NCI-H187 treated with DMSO at 0.1 percent for 48 hours (cell line): ENCODE measurements around the gene KRTAP29-1.

Experiments used
- DNase-seq: peaks from one replicate; lab custom pipeline; 2025; lab: John Stamatoyannopoulos, UW

Gene KRTAP29-1

DNA sequence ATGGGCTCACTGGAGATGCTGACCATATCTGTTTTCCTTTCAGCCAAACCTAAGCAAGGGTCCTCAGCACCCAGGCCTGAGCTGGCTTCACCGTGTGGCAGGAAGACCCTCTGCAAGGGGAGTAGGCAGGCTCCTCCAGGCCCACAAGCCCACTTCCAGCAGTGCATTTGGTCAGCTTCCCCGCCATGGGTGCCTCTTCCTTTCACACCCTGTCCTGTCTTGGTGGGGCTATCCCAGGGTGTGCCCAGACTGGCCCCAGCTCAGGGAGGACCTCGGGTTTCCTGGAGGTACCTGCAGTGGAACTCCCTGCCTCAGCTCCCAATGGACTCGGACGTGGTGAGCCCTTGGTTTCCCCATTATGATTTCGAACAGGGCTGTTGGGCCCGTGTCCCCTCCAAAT, 25.6 kb upstream of the KRTAP29-1 start:
- no peak for DNase-seq

DNA sequence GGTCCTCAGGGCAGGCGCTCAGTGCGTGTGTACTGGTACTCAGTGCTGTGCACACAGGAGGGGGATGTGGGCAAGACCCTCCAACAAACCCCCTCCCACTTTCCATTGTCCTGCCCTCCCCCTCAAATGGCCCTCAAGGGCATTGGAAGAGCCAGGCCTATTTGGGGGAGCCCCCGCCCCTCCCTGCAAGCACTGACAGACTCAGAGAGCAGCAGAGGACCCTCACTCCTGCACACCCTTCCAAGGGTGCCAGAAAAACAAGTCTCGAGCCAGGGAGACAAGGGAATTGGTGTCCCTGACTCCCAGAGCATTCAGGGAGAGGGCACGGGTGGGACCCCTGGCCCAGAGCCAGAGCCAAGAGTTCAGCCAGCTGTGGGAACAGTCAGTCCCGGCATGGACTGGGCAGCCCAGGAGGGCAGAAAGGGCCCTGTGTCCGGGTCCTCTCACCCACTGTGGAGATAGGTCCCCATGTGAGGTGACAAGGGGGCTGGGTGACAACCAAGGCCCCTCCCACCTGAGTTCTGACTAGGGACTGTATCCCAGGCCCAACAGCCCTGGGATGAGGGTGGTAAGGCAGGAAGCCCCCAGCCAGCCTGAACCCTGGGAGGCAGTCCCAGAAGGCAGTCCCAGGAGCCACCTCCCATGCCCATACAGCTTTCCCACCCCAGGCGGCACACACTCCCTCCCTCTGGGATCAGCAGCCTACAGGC, 24.9 kb upstream of the KRTAP29-1 start:
- no peak for DNase-seq

DNA sequence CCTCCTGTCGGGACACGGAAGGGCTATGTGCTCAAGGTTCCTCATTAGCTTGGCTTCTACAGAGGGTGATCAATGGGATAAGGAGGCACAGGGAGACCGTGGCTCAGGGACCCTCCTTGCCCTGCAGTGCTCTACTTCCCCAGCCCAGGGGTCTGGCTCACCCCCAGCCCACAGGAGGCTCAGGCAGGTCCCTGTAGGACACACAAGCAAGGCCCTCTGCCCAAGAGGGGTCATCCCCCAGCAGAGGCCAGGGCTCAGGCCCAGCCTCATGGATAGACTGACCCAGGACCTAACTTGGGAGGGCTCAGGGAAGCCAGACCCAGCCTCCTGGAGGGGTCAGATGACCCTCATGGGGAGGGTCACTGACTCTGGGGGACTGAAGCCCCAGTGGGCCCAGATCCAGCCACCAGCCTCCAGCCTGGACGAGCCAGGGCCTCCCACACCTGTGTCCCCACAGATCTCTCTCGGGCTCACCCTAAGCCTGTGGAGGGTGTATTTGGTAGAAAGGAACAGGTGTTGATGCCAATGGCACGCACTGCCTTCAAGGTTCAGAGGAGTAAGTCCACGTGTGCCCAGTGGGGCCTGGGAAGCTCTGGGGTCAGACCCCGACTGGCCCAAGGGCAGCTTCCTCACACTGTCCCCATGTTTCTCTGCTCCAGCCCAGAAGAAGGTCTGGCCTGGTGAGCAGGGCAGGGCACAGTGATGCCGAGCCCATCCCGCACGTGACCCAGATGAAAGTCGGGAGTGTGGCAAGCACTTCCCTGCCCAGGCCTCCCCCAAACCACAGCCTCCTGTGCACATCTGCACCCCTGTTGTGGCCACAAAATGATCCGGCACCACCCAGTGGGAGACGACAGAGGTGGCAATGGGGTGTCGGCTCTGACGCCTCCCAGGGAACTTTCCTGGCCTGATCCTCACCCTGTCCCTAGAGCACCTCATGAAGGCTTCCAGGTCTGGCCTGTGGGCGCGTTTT, 23.8 kb upstream of the KRTAP29-1 start:
- DNase-seq, result no peak

DNA sequence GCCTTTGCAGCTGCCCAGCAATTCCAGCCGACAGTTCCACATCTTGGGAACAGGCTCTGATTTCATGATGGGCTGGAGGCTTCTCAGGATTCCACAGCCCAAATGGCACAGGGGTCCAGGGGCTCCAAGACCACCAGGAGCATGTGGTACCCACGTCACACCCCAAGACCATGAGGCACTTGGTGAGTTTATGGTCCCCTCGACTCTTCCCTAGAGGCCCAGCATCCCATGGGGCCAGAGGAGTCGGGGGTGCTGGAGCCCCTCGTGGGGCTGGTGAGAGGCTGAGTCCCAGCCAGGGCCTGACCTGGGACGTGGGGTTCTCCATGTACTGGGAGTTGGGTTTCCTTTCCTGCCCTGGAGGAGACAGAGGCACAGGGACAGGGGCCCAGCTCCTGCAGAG, 23.0 kb upstream of the KRTAP29-1 start:
- DNase-seq, result no peak

DNA sequence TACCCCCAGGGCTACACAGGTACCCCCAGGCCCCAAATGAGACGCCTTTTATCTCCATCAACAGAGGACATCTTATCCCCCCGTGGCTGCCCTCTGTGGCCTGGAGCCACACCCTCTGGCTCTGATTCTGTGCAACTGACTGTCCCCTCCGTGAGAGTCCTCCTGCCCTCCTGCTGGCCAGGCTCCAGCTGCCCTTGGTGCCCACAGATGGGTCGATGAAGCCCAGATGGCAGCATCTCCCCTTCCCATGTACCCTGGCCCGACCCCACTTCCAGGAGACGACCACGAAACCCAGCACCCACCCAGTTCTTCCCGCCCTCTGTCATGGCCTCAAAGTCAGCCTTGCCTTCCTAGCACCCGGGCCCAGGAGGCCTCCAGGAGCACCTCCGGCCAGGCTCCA, 22.5 kb upstream of the KRTAP29-1 start:
- no peak for DNase-seq

DNA sequence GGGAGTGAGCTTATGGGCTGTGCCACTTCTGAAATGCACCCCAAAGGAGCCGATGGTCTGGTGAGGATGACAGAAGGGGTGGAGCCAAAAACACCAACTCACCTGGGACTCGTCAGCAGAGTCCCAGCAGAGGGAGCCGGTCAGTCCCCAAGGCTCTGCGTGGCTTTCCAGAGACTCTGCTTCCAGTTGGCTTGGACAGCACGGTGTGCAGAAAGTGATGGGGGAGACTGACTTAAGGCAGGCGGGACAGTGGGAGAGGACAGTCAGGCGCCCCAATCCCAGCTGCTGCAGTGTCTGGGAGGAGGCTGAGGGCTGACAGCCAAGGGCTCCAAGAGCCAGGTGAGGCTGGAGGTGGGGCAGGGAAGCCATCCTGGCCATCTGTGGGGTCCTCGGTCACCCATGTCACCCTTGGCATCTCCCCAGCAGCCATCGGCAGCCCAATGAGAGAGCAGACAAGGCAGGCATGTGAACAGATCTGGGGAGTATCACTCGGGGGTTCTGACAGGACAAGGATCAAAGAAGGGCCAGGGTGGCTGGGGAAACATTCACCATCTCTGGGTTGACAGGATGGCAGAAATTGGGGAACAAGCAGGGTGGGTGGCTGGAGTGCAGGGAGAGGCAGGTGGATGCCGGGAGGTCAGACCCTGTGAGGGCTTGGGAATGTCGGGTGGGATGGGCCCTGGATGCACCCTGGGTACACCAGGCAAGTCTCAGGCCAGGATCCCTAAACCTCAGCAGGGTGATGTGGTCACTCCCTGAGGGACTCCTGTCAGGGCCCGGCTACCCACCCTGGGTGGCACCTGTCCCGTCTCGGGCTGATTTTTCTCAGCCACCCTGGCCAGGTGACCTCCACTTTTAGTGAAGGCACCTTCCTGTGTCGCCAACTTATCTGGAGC, 21.8 kb upstream of the KRTAP29-1 start:
- DNase-seq, result no peak

DNA sequence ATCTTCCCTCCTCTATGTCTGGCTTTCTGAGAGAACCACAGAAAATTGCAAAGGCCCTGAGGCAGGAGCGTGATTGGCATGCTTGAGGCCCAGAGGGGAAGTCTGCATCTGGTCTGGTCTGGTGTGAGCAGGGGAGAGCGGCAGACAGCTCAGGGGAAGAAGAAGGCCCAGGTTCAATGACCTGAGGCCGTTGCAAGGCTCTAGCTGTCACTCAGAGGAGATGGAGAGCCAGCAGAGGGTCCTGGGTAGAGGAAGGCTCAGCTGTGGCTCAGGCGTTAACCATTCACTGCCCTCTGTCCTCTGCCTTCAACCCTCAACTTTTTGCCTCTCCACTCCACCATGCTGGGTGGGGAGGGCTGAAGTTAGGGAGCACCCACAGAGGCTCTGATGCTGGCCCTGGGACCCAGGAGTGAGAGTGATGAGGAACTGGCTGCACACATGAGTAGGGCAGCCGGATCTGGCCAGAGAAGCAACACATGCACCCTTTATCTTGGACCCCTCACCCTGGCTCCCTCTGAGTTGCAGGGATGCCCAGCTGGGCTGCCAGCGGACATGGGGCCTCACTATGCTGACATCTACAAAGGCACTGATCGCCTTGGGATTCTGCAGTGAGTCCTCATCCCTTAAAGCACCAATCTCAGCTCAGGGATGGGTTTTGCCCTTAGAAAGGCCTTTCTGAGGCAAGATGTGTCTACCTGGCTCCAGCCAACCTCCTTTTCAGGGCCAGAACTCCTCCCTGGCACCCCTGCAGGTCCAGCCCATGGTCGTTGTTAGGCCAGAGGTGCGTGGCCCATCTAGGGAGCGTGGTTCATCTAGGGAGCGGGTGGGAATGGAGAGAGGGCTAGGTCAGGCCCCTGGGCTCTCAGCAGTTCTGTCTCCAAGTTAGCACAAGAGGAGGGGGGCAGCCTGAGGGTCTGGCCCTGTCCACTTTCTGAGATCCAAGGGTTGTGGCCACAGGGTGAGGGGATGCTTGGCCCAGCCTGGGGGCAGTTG, 20.5 kb upstream of the KRTAP29-1 start:
- DNase-seq, result no peak

DNA sequence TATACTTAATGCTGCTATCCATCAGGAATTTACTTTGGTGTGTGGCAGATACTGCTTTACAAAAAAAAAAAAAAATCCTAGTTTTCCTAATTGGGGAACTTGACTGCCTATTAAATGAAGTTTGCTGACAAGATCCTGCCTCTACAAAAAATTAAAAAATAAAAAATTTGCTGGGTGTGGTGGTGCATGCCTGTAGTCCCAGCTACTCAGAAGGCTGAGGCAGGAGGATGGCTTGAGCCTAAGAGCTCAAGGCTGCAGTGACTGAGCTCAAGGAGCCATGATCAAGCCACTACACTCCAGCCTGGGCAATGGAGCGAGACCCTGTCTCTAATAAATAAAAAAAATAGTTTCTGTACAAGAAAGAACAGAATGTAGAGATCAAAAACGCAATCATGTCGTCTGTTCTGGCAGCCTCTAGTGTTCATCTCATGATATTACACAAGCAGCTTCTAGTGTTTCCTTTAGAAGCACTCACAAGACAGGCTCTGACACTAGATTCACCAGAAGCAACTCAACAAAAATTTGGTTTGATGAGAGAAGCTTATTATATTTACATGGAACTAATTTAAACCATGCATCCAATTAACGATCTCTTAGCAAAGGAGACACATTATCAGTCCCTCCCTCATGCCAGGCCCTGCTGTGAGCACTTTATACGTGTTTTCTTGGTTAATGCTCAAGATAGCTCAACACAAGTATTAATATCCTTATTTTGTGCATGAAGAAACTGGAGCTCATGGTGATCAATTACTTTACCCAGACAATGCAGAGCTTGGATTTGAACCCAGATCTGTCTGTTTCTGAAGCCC, 19.6 kb upstream of the KRTAP29-1 start:
- no peak for DNase-seq

DNA sequence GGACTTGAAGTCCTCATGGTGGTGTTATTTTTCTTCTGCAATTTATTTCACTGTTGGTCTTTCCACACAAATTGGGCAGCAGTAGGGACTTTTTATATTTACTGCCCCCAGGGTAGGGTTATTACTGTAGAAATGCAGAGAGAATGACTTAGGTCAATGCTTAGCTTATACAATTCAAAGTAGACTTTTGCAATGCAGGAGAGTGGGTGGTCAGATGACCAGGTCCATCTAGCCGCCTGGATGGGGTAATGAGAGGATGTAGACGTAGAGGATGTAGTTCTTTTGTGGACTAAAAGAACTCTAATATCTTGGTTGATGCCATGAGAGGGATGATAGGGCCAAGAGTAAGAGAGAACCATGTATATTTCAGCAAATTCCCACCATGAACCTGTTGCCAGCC, 15.6 kb upstream of the KRTAP29-1 start:
- no peak for DNase-seq

DNA sequence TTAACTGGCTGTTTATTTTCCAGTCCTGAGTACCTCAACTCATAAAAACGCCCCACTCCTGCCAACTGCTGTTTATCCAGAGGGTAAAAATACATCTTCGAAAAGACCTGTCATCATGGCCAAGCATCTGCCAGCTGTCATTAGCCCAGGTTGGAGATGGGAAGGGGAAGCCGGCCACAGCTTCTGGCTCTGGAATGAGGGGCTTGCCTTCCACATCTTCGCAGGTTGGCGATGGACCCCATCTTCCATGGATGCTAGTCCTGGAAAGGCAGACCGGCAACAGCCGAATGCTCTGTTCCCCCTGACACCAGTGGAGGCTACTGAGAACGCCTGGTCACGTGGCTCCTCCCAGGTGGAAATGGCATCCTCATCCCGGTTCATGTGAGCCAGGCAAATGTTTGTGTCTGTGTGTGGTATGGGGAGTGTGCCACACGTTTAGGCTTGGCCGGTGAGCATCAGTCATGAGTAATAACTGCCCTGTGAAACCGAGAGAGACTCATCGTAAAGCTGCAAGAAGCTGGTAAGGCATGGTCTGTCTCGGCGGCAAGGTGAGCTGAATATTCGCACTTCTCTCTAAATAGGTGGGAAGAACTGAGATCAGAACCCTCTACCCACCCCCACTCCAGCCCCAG, 13.3 kb upstream of the KRTAP29-1 start:
- no peak for DNase-seq

DNA sequence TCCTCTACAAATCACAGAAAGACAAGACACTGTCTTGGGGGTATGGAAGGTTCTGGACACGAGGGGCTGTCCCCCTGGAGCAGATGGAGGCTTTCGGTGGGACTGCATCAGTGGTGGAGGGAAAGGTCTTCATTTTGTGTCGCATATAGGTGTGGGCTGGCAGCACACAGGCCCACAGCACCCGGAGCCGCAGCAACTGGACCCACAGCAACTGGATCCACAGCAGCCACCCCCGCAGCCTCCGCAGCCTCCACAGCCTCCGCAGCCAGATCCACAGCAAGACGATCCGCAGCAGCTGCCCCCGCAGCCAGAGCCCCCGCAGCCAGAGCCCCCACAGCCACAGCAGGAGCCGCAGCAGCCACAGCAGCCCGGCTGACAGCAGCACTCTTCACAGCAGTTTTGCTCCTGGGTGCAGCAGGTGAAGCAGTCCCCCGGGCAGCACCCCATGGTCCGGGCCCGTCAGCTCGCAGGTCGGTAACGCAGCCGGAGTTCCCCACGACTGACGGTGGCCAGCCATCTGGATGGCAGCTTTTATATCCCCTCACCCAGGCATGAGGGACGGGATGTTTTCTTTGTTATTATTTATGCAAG, 12.6 kb upstream of the KRTAP29-1 start, which contains the start of gene KRTAP17-1:
TSS of gene KRTAP17-1 (minus strand) at position 507 of the 591 bp plus-strand sequence. CDS start at position 447, 60 bp downstream.
- no peak for DNase-seq

DNA sequence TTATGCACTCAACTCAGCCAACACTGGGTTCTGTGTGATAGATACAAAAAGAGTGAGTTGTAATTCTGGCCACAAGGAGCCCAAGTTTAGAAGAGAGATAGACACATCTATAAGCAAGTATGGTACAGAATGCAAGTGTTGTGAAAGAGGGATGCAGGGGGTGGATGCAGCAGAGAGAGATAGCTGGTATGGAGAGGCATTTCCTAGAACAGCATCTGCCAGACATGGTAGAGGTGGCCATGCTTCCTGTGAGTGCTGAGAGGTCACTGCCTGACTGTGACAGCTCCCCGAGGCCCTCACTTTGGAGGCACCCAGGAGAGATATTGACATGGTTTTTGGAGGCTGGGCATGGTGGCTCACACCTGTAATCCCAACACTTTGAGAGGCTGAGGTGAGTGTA, 8.5 kb upstream of the KRTAP29-1 start:
- DNase-seq, result no peak

DNA sequence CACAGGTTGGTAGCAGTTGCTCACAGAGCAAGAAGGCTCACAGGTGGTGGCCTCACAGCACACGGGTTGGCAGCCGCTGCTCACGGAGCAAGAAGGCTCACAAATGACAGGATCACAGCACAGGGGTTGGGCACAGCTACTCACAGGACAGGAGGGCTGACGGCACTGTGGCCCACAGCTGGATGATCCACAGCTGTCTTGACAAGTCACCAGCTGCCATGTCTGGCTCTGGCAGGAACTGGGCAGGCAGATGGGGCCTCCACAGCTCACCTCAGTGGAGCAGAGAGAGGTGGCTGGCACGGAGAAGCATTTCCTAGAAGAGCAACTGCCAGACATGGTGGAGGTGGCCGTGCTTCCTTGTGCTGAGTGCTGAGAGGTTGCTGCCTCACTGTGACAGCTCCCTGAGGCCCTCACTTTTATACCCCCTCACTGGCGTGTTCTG, 6.3 kb upstream of the KRTAP29-1 start, which contains the start of gene KRTAP16-1:
TSS of gene KRTAP16-1 (minus strand) at position 392 of the 442 bp plus-strand sequence. CDS start at position 336, 56 bp downstream.
- no peak for DNase-seq

DNA sequence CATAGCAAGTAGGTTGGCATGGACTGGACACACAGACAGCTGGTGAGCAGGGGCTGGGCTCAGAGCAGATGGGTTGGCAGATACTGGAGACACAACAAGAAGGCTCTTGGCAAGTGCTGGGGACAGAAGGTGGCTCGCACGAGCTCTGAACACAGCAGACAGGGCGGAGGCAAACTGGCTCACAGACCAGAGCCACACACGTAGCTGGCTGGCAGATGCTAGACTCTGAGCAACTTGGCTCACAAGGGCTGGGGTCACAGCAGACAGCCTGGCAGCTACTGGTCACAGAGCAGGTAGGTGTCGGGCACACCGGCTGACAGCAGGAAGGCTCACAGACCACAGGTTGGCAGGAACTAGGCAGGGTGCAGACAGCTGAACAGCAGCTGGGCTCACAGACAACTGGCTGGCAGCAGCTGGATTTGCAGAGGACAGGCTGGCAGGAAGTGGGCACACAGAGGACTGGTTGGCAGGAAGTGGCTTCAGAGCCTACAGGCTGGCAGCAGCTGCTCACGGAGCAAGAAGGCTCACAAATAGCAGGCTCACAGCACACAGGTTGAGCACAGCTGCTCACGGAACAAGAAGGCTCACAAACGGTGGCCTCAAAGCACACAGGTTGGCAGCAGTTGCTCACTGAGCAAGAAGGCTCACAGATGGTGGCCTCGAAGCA, 5.7 kb upstream of the KRTAP29-1 start:
- DNase-seq, result no peak

DNA sequence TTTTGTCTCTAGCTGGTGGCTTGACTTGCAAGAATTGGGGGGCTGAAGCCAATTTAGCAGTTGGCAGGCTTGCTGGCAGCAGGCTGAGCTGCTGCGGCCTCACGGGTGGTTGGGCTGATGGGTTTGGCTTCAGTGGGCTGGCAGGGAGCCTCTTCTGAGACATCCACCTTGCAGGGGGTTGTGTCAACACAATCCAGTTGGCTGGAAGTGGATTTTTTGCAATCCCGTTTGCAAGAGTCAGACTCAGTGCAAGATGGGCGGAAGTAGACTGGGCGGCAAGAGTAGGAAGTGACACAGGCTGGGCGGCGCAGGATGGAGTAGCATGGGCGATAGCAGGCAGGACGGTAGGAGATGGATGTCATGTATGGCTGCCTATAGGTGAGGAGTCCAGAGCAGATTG, 5.0 kb upstream of the KRTAP29-1 start:
- DNase-seq, result no peak

DNA sequence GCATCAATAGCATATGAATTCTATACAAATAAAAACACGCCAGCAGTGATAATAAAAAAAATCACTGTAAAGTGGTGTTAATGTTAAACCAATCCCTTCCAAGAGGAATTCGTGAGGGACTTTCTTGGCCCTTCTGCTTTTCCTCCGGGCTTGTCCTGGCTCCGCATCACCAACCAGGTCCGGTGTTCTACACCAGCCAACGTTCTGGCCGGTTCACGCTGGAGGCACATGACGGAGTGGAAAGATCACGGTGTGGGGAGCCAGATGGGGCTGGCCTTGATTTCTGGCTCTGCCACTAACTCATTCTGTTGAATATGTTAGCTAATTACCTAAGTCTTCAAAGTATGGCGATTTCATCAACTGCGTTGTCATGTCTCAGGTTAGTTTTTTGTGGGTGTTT, 1.4 kb upstream of the KRTAP29-1 start:
- no peak for DNase-seq

DNA sequence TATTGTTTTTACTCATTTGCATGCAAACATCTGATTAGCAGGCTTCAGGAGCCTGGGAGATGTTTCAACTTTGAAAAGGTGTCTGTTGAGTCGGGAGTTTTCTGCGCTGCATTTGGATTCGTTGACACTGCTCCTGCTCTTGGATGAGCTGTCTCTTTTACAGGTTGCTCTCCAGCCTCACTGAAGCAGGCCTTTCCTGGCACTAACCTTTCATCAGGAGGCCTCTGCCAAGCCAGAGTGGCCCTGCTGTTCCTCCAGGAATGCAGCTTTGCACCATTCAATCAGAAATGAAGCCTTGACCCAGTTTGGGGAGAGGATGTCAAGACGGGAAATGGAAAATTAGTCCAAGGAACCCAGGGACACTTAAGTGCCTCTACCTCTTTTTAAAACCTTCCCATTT, 330 bp upstream of the KRTAP29-1 start:
- no peak for DNase-seq

DNA sequence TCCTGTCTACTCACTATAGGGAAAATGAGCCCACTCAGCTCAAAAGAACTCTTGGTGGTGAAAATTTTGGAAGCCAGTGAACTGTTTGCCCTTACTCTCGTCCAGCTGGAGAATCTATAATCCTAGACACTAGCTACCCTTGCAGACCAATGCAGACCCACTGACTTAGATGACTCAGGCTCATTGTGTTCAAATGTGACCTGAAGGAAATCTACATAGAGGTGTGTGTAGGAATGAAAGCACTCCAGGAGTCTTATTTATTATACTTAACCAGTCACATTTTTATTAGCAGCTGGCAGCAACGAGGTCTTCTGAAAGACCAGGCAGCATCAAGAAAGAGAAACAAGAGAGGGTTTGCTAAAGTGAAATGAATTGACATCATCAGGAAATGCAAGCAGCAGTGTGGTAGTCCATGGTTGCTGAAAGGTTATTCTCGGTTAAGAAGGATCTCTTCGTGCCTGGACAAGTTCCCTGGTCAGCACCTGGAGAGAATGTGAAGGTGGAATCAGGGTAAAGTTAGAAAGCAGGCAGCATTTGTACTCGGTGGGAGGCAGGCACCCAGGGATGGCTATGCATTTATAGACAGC, 1.4 kb downstream of the KRTAP29-1 start:
- DNase-seq, result no peak
